Kidney (tissue), 14 donors: Measurements from ENCODE around the gene CIBAR2. TPM values are rescaled to one million over a fixed set of nuclear protein-coding genes. Genes with fewer than 3 reads are reported as not detected.
A peak's percentile ranks its signal among the peaks of the same experiment; 100 is the strongest.
"Not testable (repeated sequence)": the region's sequence is repeated elsewhere in the genome, so short reads cannot be mapped to it uniquely, and the experiment has no call there.

ENCODE experiments used
- DNase-seq, 5 donors: peaks; one replicate each; pipeline ENCODE4 v3.0.0-alpha.2; 2013 to 2020
- FAIRE-seq: peaks from 2 replicates; lab custom pipeline; 2012; peaks lifted over from hg19 to GRCh38; lab: Jason Lieb, UNC
- H3K27ac ChIP-seq, 2 donors: one replicate each; pipeline ENCODE4 v1.7.0; 2013; ENCODE audit warnings: low read depth in 2 of 2, low read length in 2 of 2, inconsistent platforms in 1 of 2
- H3K27me3 ChIP-seq: one replicate; pipeline ENCODE4 v1.7.1; 2013; ENCODE audit warnings: low read length, inconsistent platforms; ENCODE audit not compliant: control insufficient read depth, insufficient read depth
- H3K36me3 ChIP-seq, 3 donors: one replicate each; pipeline versions ENCODE4 v1.7.0 to v1.7.1; 2013; ENCODE audit warnings: low read length in 3 of 3, control low read depth in 1 of 3, inconsistent platforms in 1 of 3; ENCODE audit not compliant: insufficient read depth in 3 of 3, control insufficient read depth in 2 of 3
- H3K4me1 ChIP-seq, 3 donors: one replicate each; pipeline versions ENCODE4 v1.7.0 to v1.7.1; 2013; ENCODE audit warnings: low read length in 3 of 3, inconsistent platforms in 1 of 3, low read depth in 1 of 3; ENCODE audit not compliant: control insufficient read depth in 2 of 3, insufficient read depth in 2 of 3
- H3K4me3 ChIP-seq, 3 donors: one replicate each; pipeline versions ENCODE4 v1.7.0 to v1.8.1; 2013; ENCODE audit warnings: low read length in 3 of 3, control low read depth in 1 of 3, inconsistent platforms in 1 of 3
- H3K9ac ChIP-seq, 3 donors: one replicate each; pipeline versions ENCODE4 v1.7.0 to v1.7.1; 2013; ENCODE audit warnings: low read length in 3 of 3, control low read depth in 1 of 3, inconsistent platforms in 1 of 3
- H3K9me3 ChIP-seq, 3 donors: one replicate each; pipeline versions ENCODE4 v1.7.0 to v1.7.1; 2013; ENCODE audit warnings: low read length in 3 of 3, control low read depth in 1 of 3, inconsistent platforms in 1 of 3; ENCODE audit not compliant: control insufficient read depth in 2 of 3, insufficient read depth in 1 of 3
- intact Hi-C: fragments of 100-400 bp; cut with DNase I; formaldehyde crosslinking; loops from one replicate; pipeline ENCODE4 v1.11.1; 2022
- polyA plus RNA-seq: library from polyadenylated mRNA; stranded (reverse); fragments of 350-450 nt; fragmentation: Illumina TruSeq; extraction: RNeasy Lipid Tissue Mini Kit (QIAGEN cat#74804); gene quantifications from one replicate; pipeline ENCODE4 v1.2.3, GENCODE V29; 2014; ENCODE audit warnings: low read depth, low replicate concordance; ENCODE audit not compliant: insufficient read depth
- total RNA-seq: library from RNA; stranded (reverse); fragmentation: NEBNext Ultra II Directional; extraction: Animal tissue kit (Norgen Biotek cat#: 25700); gene quantifications from one replicate; pipeline ENCODE4 v1.2.1, GENCODE V29; 2021
- TF ChIP-seq, protein P1 (sequence below): IDR thresholded peaks from 3 replicates; pipeline ENCODE4 v1.5.1; 2012; ENCODE audit warnings: mild to moderate bottlenecking, moderate library complexity, borderline replicate concordance; ENCODE audit not compliant: insufficient read depth; ENCODE audit errors: extremely low read depth
- donor health status: control.
- donor health status: control.
- donor health status: control.
- donor health status: control.
- donor health status: control.
- donor health status: DM: yes; HTN: yes; CAD: no.
- donor health status: Normal renal cell carcinoma (clear cell type).

CIBAR2 gene
- total and polyA plus RNA-seq, 2 donors from 2014 or later = 1.6 TPM; not detected in 1

DNA sequence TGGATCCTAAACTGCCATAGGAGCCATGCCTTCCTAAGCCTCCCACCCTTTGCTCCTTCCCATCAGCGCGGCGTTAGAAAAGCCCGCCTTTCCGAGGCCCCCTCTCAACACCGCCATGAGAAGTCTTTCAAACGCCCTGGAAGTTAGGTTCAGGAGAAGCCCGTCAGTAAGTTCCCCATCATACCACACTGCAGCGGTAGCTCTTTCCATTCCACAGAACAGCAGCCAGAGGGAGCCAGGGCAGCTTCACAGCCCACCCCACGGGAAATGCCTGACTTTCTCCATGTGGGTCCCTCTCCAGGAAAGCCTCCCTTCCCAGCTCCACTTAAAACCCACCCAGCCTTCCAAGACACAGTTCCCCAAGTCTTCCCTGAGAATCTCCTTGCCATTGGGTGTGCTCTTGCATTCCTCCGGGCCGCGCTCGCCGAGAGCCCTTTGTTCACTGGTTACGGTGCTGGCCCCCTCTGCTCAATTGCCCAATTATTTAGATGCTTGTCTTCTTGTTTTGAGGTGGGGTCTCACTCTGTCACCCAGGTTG lies 56.0 kb downstream of the CIBAR2 start:
- Histone ChIP-seq H3K27ac (peak overlapping the region in 1 of 2 donors; percentile 77), H3K36me3 (no peaks in the 10 kb centered on the region), H3K9ac (no peak overlapping the region), H3K27me3 (no peaks in the 10 kb centered on the region), H3K4me3 (peak overlapping the region in 1 of 3 donors; percentile 46), H3K4me1 (peaks cover 0 to 15% (median 13%) of the 10 kb centered on the region in 3 donors), H3K9me3 (no peaks in the 10 kb centered on the region)
- FAIRE-seq (no peak), DNase-seq (peak in 2 of 5 donors; percentile 42 to 47)
- intact Hi-C loops = no loop called here
- TF ChIP-seq, protein P1, sequence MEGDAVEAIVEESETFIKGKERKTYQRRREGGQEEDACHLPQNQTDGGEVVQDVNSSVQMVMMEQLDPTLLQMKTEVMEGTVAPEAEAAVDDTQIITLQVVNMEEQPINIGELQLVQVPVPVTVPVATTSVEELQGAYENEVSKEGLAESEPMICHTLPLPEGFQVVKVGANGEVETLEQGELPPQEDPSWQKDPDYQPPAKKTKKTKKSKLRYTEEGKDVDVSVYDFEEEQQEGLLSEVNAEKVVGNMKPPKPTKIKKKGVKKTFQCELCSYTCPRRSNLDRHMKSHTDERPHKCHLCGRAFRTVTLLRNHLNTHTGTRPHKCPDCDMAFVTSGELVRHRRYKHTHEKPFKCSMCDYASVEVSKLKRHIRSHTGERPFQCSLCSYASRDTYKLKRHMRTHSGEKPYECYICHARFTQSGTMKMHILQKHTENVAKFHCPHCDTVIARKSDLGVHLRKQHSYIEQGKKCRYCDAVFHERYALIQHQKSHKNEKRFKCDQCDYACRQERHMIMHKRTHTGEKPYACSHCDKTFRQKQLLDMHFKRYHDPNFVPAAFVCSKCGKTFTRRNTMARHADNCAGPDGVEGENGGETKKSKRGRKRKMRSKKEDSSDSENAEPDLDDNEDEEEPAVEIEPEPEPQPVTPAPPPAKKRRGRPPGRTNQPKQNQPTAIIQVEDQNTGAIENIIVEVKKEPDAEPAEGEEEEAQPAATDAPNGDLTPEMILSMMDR = peak; percentile 25

DNA sequence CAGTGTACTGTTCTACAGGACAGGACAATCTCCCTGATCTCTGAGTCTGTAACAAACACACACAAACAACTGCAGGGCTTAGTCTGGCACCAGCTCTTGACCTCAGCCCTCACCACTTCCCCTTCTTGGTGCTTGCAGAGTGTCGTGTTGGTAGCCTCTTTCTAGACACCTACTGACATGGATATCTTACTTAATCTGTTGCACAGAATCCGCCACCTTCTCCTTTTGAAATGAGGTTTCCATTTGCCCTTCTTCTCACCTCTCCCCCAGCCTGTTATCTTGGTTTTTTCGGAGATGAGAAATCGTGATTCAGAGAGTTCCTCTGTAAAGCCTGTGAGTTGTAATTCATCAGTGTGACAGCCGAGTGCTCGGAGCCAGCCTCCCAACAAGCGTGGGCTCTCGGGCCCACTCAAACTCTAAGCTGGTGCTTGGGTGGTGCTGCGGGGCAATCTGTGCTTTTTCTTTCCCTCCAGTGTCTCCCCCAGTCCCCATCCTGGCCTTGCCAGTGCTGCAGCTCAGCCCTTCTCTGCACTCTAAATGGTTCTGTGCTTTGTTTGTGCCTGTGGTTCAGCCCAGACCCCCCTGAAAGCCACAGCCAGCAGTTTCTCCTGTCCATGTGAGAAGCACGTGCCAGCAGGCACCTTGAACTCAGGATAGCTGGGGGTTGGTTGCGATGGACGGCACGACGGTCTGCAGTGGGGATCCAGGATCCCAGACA lies 56.6 kb downstream of the CIBAR2 start:
- H3K36me3 ChIP-seq = no peaks in the 10 kb centered on the region
- intact Hi-C loops = no loop called here
- TF ChIP-seq, protein P1 = no peak
- DNase-seq = peak in 3 of 5 donors; percentile 32 to 43 (median 37)
- peak overlapping the region in 2 of 3 donors; percentile 36 to 46 for H3K4me3 ChIP-seq
- peak overlapping the region; percentile 23 to 77 for H3K27ac ChIP-seq
- FAIRE-seq = no peak
- no peaks in the 10 kb centered on the region for H3K27me3 ChIP-seq
- H3K4me1 ChIP-seq = peaks cover 0 to 16% (median 13%) of the 10 kb centered on the region in 3 donors
- H3K9me3 ChIP-seq = no peaks in the 10 kb centered on the region
- peak overlapping the region; percentile 1 to 39 (median 10) for H3K9ac ChIP-seq

DNA sequence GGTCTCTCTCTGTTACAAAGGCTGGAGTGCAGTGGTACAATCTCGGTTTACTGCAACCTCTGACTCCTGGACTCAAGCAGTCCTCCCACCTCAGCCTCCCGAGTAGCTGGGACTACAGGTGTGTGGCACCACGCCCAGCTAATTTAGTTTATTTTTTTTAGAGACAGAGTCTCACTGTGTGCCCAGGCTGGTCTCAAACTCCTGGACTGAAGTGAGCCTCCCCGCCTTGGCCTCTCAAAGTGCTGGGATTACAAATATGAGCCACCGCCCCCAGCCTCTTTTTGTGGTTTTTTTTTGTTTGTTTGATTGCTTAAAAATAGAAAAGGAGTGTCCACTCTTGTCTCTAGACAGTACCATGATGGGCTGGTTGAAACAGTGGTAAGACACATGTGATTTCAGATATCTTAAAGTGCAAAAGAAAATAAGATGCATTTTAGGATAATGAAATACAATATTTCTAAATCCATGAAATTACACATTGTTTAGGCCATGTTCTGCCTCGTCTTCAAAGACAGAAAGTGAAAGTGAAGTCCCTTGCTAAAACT lies 57.3 kb downstream of the CIBAR2 start:
- Histone ChIP-seq H3K27ac (peak overlapping the region; percentile 11 to 77), H3K36me3 (no peaks in the 10 kb centered on the region), H3K9me3 (no peaks in the 10 kb centered on the region), H3K9ac (peak overlapping the region in 2 of 3 donors; percentile 10 to 39), H3K4me3 (peak overlapping the region in 2 of 3 donors; percentile 36 to 46), H3K4me1 (peaks cover 0 to 17% (median 13%) of the 10 kb centered on the region in 3 donors), H3K27me3 (no peaks in the 10 kb centered on the region)
- no peak for DNase-seq
- TF ChIP-seq, protein P1 = no peak
- no peak for FAIRE-seq
- intact Hi-C loops = no loop called here

DNA sequence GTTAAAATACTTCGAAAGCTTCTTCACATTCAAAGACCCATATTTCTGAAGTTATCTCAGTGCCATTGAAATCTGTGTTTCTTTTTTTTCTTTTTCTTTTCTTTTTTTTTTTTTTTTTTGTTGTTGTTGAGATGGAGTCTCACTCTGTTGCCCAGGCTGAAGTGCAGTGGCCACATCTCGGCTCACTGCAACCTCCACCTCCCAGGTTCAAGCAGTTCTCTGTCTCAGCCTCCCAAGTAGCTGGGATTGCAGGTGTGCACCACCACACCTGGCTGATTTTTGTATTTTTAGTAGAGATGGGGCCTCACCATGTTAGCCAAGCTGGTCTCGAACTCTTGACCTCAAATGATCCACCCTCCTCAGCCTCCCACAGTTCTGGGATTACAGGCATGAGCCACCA lies 58.0 kb downstream of the CIBAR2 start:
- H3K4me3 ChIP-seq, intact Hi-C loops, H3K9ac ChIP-seq, H3K27ac ChIP-seq, FAIRE-seq, H3K9me3 ChIP-seq, H3K27me3 ChIP-seq, DNase-seq, H3K36me3 ChIP-seq: not testable (repeated sequence)
- H3K4me1 ChIP-seq = peaks cover 0 to 17% (median 13%) of the 10 kb centered on the region in 3 donors
